CD4-positive, alpha-beta T cell treated with Interleukin-12 subunit alpha and Interleukin-12 subunit beta, for 1 hour (primary cell): ENCODE data around the gene HOXD4.

Source experiments
- DNase-seq: peaks from one replicate; pipeline ENCODE4 v3.0.0-alpha.2; 2020

HOXD4 gene

DNA sequence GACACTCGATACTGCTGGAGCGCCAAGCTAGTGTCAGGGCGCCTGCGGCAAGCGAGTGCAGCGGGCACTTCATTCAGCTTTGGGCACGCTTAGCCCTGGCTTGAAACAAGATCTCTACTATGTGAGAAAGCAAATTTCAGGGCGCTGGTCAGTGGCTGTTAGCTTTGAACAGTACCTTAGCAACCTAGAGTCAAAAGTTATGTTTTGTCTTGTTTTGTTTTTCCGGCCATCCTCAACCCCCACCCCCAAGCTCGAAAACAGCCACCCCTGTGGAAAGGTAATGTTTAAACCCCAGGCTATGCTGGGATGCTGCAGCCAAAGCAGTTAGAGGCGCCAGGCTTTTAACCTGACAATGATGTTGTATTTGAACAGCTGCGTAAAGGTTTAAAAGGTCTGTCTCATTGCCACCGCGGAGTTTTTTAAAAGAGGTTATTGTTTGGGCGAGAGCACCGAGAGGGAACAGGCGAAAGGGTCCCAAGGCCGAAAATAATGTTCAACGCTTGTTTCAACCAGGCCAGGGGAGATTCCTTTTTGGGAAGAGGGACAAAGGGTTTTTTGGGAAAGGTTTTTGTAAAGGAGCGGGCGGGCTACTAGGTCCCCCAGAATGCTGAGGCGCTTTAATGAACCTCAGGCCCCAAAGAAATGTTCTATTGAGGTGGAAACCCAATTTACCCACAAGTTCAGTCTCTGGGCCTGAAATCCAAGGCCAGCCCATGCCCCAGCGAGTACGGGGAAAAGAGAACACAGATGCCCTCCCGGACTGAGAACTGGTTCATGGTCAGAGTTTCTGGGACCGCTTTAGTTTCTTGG, 37.0 kb upstream of the HOXD4 start:
- no peak for DNase-seq

- DNase-seq = no peak
Measured at GRCh38 chr2:176114930-176115625, 36.3 kb upstream of the HOXD4 start.

DNA sequence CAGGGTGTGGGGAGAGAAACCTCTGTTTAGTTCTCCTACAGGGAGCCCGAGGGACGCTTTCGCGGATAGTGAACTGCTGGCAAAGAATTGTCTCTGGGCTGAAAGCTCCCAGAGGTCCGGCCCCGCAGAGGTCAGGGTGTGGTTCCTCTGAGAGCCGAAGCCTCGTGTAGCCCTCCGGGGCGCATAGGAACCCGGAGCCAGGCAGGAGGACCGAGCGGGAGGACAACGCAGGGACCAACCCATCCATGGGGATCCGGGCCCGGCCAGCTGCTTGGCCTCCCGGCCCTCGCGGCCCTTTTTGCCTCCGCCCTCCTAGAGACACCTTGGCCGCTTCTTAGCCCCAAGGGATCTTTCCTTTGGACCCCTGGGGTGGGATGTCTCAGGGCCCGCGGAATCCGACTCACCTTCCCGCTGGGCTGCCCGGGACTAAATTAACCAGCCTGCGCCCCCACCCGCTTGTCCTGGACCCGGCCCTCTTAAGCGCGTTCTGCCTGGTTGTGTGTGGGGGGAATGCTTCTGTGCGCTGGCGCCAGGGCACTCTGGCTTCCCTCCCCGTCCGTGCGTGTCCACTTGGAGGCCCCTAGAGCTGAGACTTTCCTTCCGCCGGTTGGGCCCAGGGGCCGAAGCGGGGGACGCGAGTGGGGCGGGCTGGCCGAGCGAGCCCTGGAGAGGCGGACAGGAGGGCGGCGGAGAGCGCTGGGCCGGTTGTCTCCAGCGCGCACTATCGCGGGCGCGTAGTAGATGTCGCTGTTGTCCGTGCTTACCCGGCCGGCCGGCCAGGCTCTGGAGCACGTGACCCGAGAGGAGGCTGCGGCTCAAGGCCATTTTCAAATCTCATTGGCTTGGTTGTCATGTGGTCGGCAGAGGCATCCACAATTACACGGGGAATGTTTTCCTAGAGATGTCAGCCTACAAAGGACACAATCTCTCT, 35.2 kb upstream of the HOXD4 start, which contains the start of gene HOXD10:
TSS of gene HOXD10 (plus strand) at position 896 of the 931 bp plus-strand sequence. CDS start 56 bp downstream, outside the sequence.
- DNase-seq = no peak

DNA sequence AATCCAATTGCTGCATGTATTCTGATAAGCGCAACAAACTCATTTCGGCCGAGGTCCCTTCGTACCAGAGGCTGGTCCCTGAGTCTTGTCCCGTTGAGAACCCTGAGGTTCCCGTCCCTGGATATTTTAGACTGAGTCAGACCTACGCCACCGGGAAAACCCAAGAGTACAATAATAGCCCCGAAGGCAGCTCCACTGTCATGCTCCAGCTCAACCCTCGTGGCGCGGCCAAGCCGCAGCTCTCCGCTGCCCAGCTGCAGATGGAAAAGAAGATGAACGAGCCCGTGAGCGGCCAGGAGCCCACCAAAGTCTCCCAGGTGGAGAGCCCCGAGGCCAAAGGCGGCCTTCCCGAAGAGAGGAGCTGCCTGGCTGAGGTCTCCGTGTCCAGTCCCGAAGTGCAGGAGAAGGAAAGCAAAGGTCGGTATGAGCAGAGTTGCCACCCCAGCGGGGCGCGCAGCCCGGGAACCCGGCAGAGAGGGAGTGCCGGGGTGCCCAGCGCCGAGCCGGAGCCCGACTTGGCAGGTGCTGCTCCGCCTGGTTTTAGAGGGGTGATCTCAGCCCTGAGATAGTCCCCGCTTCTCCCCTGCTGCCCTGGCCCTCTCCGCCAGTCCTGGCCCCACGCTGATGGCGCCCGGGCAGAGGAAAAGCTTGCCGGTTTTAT, 34.1 kb upstream of the HOXD4 start:
- DNase-seq = no peak

DNA sequence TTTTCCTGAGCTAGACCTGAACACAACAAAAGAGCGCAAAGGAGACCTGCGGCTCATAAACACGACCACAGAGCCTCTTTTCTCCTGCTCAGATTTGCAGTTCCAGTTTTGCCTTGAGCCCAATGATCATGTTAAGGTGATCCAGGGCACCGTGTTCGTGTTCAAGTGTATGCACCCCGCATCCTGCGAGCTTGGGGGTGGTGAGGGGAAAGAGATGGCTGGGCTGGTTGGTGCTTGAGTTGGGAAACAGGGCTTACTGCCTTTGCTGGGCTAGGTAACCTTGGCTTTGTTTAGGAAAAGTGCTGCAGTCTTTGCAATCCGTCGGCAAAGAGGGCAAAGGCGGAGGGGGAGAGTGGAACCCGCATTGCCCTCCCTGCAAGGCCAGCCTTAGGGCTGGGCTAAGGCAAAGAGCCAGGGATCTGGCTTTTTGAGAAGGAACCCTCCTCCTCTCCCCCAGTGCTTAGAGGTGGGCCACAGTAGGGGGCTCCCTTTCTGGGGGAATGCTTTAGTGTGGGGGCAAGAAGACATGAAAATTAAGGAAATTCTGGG, 33.5 kb upstream of the HOXD4 start:
- DNase-seq = no peak

DNA sequence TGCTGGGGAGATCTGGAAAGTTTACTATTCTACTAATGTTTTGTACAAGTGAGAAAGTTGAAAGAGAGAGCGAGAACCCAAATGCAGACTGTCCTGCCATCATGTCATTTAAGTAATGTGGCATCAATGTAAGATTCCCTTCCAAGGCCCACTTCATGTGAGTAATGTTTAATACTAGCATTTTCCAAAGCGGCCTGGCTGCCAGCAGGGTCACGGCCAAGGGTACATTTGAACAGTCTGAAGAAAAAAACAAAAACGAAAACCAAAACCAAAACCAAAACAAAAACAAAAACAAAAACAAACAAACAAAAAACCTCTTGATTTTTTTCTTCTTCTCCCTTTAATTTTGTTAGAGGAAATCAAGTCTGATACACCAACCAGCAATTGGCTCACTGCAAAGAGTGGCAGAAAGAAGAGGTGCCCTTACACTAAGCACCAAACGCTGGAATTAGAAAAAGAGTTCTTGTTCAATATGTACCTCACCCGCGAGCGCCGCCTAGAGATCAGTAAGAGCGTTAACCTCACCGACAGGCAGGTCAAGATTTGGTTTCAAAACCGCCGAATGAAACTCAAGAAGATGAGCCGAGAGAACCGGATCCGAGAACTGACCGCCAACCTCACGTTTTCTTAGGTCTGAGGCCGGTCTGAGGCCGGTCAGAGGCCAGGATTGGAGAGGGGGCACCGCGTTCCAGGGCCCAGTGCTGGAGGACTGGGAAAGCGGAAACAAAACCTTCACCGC, 32.6 kb upstream of the HOXD4 start:
- DNase-seq = no peak

DNA sequence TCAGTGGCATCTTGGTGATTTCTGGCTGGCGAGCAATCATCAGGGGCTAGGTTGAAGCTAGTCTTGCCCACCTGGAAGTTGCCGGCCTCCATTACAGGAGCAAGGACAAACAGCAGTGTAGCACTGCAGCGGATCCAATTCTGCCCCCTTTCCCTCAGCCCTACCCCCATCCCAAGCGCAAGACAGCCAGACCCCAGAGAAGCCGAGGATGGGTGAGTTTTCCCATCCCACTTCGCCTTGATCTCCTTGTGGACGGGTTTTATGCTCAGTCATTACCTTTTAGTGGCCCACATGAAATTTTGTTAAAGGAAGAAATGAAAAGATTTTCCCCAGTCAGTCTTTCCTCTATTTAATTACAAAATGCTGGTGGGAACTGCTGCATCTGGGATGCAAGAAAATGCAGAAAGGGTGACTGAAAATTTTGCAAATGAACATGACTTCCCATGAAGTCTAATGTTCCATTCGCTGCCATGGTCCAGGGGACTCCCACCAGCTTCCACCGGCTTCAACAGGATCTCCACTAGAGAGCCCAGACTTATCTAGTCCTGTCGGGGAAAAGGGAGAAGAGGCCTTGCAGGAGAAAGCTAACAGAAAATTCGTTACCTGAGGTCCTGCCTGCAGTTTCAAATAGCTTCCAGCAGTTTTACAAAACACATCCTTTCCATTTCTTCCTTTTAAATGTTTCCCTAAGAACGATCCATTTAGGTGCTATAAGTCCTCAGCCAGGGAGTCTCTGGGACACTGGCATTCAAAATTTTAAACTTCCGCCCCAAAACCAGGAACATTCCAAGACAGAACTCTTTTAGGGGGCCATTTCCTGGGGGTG, 30.8 kb upstream of the HOXD4 start:
- no peak for DNase-seq

GRCh38 chr2:176121190-176122051, 29.9 kb upstream of the HOXD4 start:
- DNase-seq = no peak

DNA sequence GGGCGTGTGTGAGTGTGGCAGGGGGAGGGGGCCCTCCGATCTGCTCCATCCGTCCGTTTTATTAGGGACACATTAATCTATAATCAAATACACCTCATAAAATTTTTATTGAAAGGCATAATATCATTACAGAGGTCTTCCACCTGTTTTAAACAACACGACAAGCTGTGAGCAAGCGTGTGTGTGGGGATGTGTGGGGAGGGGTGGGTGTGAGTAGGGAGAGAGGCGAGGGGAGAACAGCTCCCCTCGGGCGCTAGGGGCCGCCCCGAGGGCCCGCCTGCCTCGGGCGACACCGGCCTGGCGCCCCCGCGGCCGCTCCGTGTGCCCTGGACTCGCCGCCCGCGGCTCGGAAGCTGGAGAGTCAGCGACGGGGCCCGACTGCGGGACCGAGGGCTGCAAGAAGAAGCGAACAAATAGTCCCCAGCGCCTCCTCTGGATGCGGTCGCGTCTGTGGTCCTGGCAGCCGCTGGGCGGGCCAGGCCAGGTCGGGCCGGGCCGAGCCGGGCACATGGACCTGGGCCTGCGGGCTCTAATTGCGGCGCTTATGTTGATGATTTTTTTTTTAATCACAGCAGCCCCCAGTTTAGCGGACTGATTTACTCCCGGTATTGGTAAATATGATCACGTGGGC, 29.2 kb upstream of the HOXD4 start:
- DNase-seq = no peak

- DNase-seq = no peak
Measured at GRCh38 chr2:176122683-176123410, 28.5 kb upstream of the HOXD4 start, which contains the start of gene HOXD9. TSS of gene HOXD9 (plus strand) at chr2:176122719. CDS start at chr2:176122769, 50 bp downstream.

GRCh38 chr2:176123411-176124109, 27.8 kb upstream of the HOXD4 start:
- no peak for DNase-seq

- no peak for DNase-seq
Measured at GRCh38 chr2:176124110-176124946, 27.0 kb upstream of the HOXD4 start.

DNA sequence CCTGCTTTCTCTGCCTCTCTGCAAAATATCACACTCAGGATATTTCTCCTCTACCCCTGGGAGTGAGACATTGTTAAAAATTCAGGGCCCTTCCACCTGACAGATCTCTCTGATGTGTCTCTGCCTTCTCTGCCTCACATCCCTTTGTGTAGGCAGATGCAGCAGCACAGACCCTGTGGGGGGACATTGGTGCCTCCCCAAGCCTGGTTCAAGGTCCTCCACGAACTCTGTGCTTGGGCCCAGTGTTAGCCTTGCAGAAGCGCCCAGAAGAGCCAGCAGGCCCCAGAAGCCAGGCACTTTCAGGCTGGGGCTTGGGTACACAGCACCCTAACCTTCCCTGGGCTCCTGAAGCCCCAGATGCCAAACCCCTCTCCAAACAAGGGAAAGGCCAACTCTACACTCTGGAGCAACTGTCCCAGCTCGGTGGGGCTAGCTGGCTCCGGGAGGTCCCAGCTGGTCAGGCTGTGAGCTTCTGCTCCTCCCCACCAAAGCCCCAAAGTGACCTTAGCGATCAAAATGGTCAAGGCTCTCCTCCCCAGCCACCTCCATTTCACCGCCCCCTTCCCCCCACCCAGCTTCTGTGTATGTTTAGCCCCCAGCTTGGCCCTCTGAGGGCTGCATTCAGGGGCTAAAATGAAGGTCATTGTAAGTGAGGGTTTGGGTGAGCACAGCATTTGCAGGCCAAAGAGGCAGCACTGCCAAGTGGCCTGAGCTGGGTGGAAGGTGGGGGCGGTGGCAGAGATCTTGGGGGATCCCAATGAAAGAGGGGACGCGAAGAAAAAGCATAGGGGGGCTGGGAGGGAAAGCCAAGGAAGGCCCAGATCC, 26.2 kb upstream of the HOXD4 start:
- no peak for DNase-seq

GRCh38 chr2:176125772-176126054, 25.6 kb upstream of the HOXD4 start:
- DNase-seq = no peak

DNA sequence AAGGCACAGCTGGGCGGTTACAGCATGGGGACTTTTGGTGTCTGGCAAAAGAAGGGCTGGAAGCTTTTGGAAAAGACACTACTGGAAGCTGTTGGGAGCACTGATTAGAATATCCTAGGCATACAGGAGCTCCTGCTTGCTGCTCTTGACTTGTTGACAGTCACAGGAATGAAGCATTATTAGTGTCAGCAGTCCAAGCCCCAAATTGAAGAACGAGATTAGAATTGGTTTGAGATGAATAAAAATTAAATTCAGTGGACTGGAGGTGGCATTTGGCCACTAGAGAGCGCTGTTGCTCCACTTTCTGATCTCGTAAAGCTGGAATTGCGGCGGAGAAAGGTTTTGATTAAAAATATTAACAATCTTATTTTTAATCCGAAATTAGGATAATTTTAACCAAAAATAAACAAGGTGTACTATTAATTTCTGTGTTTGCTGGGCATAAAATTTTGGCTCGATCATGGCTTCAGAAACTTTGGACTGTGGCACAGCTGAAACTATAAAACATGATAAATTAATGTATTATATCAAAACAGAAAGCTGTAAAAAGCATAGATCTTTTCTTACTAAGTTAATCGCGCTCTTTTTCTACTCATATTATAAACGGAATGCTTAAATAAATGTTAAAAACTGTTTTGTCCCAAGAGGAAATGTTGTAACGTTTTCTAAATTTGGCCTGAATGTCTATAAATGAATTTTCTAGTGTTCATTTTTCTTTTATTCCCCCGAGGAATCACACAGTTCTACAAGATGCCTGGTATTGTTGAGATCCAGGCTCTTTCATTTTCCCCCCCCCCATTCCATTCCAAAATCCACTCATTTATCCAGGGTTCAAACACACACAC, 24.2 kb upstream of the HOXD4 start:
- peak; percentile 67 for DNase-seq
